Right ventricle myocardium inferior (tissue), 1 donor: Measurements from ENCODE around the gene CFAP299. TPM values are rescaled to one million over a fixed set of nuclear protein-coding genes. Genes with fewer than 3 reads are reported as not detected.
"Not testable (repeated sequence)": the region's sequence is repeated elsewhere in the genome, so short reads cannot be mapped to it uniquely, and the experiment has no call there.

Experiments
- ATAC-seq: fragments of 200-7000 bp; cut with Tn5 transposase; one replicate; pipeline ENCODE4 v1.9.1; 2020; ENCODE audit warnings: mild to moderate bottlenecking, moderate library complexity
- DNase-seq: peaks from one replicate; pipeline ENCODE4 v3.0.0; 2021; ENCODE audit errors: missing footprints
- intact Hi-C: fragments of 100-400 bp; cut with DNase I; formaldehyde crosslinking; loops from one replicate; pipeline ENCODE4 v1.11.0; 2022
- total RNA-seq: library from RNA; stranded (reverse); fragmentation: NEBNext Ultra II Directional; extraction: Animal tissue kit (Norgen Biotek cat#: 25700); gene quantifications from one replicate; pipeline ENCODE4 v1.2.1, GENCODE V29; 2021
- donor health status: DM: no; HTN: yes; CAD: no; lungs with severe emphysema.

CFAP299 gene
- total RNA-seq, 1 donor from 2014 or later, result 0.38 TPM

- intact Hi-C loops, result no loop called here
- DNase-seq, result no peak
- ATAC-seq, result no peak
Observed at GRCh38 chr4:80425124-80426100, 89.9 kb downstream of the CFAP299 start.

- intact Hi-C loops, result no loop called here
- ATAC-seq, result no peak
Observed at GRCh38 chr4:80431203-80431965, 95.9 kb downstream of the CFAP299 start.

GRCh38 chr4:80434238-80434637 lies 98.7 kb downstream of the CFAP299 start:
- ATAC-seq (no peak), DNase-seq (no peak)
- intact Hi-C loops, result no loop called here

More at GRCh38 chr4:80431203-80431965, 95.9 kb downstream of the CFAP299 start:
- no peak for DNase-seq

GRCh38 chr4:80438016-80438415 lies 102.5 kb downstream of the CFAP299 start:
- intact Hi-C loops, result no loop called here
- DNase-seq (no peak), ATAC-seq (no peak)

- intact Hi-C loops, ATAC-seq, DNase-seq: not testable (repeated sequence)
Observed at GRCh38 chr4:80439294-80440061, 103.9 kb downstream of the CFAP299 start.

GRCh38 chr4:80446248-80446647 lies 110.7 kb downstream of the CFAP299 start:
- ATAC-seq, result no peak
- DNase-seq, result no peak
- intact Hi-C loops, result no loop called here

GRCh38 chr4:80446664-80447063 lies 111.1 kb downstream of the CFAP299 start:
- intact Hi-C loops, result no loop called here
- DNase-seq (no peak), ATAC-seq (no peak)

GRCh38 chr4:80447493-80447892 lies 112.0 kb downstream of the CFAP299 start:
- DNase-seq (no peak), ATAC-seq (no peak)
- intact Hi-C loops, result no loop called here

- ATAC-seq (no peak), DNase-seq (no peak)
- intact Hi-C loops, result no loop called here
Observed at GRCh38 chr4:80448056-80448455, 112.5 kb downstream of the CFAP299 start.

- DNase-seq (no peak), ATAC-seq (no peak)
- intact Hi-C loops, result no loop called here
Observed at GRCh38 chr4:80452055-80452454, 116.5 kb downstream of the CFAP299 start.

GRCh38 chr4:80452768-80453167 lies 117.2 kb downstream of the CFAP299 start:
- ATAC-seq (no peak), DNase-seq (no peak)
- intact Hi-C loops, result no loop called here

GRCh38 chr4:80454040-80454439 lies 118.5 kb downstream of the CFAP299 start:
- DNase-seq (no peak), ATAC-seq (no peak)
- intact Hi-C loops, result no loop called here

- ATAC-seq (no peak), DNase-seq (no peak)
- intact Hi-C loops, result no loop called here
Observed at GRCh38 chr4:80454556-80454955, 119.0 kb downstream of the CFAP299 start.

GRCh38 chr4:80459918-80460473 lies 124.5 kb downstream of the CFAP299 start:
- ATAC-seq, result no peak
- intact Hi-C loops, result no loop called here
- DNase-seq, result no peak

GRCh38 chr4:80461412-80461811 lies 125.9 kb downstream of the CFAP299 start:
- DNase-seq (no peak), ATAC-seq (no peak)
- intact Hi-C loops, result no loop called here

- ATAC-seq (no peak), DNase-seq (no peak)
- intact Hi-C loops, result no loop called here
Observed at GRCh38 chr4:80462621-80463091, 127.1 kb downstream of the CFAP299 start.

GRCh38 chr4:80463509-80463908 lies 128.0 kb downstream of the CFAP299 start:
- ATAC-seq, result no peak
- DNase-seq, result no peak
- intact Hi-C loops, result no loop called here

GRCh38 chr4:80465238-80465637 lies 129.7 kb downstream of the CFAP299 start:
- ATAC-seq (no peak), DNase-seq (peak; percentile 27)
- intact Hi-C loops, result no loop called here

GRCh38 chr4:80465736-80466135 lies 130.2 kb downstream of the CFAP299 start:
- intact Hi-C loops, result no loop called here
- DNase-seq (no peak), ATAC-seq (no peak)
